ENCODE measurements around the gene SLC25A24. TPM values are rescaled to one million over a fixed set of nuclear protein-coding genes. Genes with fewer than 3 reads are reported as not detected.
A peak's percentile ranks its signal among the peaks of the same experiment; 100 is the strongest.
"Not testable (repeated sequence)": the region's sequence is repeated elsewhere in the genome, so short reads cannot be mapped to it uniquely, and the experiment has no call there.

SLC25A24 gene
- total RNA-seq, 1 donor: 20.0 TPM

- no peaks in the 10 kb centered on the region for H3K9me3 ChIP-seq (ENCODE audit: low read depth, low read length)
- no peaks in the 10 kb centered on the region for H3K4me1 ChIP-seq (ENCODE audit: insufficient read depth, low read length)
- peaks cover 5% of the 10 kb centered on the region for H3K27me3 ChIP-seq (ENCODE audit: insufficient read depth, low read length)
- no peak overlapping the region for H3K4me3 ChIP-seq (ENCODE audit: low read length)
These were observed 9.4 kb upstream of the SLC25A24 start for GRCh38 chr1:108209456-108210108.

GRCh38 chr1:108208724-108209446 is 8.7 kb upstream of the SLC25A24 start:
- H3K4me3 ChIP-seq (ENCODE audit: low read length): no peak overlapping the region
- H3K27me3 ChIP-seq (ENCODE audit: insufficient read depth, low read length): peaks cover 5% of the 10 kb centered on the region
- no peaks in the 10 kb centered on the region for H3K9me3 ChIP-seq (ENCODE audit: low read depth, low read length)
- no peaks in the 10 kb centered on the region for H3K4me1 ChIP-seq (ENCODE audit: insufficient read depth, low read length)

- H3K4me3 ChIP-seq (ENCODE audit: low read length); H3K9me3 ChIP-seq (ENCODE audit: low read depth, low read length); H3K27me3 ChIP-seq (ENCODE audit: insufficient read depth, low read length): not testable (repeated sequence)
- H3K4me1 ChIP-seq (ENCODE audit: insufficient read depth, low read length): peaks cover 18% of the 10 kb centered on the region
These were observed 3.4 kb upstream of the SLC25A24 start for GRCh38 chr1:108203582-108203981.

- no peak overlapping the region for H3K4me3 ChIP-seq (ENCODE audit: low read length)
- H3K27me3 ChIP-seq (ENCODE audit: insufficient read depth, low read length): no peaks in the 10 kb centered on the region
- H3K4me1 ChIP-seq (ENCODE audit: insufficient read depth, low read length): peaks cover 27% of the 10 kb centered on the region
- H3K9me3 ChIP-seq (ENCODE audit: low read depth, low read length): no peaks in the 10 kb centered on the region
These were observed 1.5 kb upstream of the SLC25A24 start for GRCh38 chr1:108201687-108202086.

- Histone ChIP-seq H3K4me3 (ENCODE audit: low read length) (peak overlapping the region; percentile 79), H3K4me1 (ENCODE audit: insufficient read depth, low read length) (peaks cover 27% of the 10 kb centered on the region), H3K9me3 (ENCODE audit: low read depth, low read length) (no peaks in the 10 kb centered on the region), H3K27me3 (ENCODE audit: insufficient read depth, low read length) (no peaks in the 10 kb centered on the region)
These were observed 526 bp upstream of the SLC25A24 start for GRCh38 chr1:108200687-108201051.

- peak overlapping the region; percentile 79 for H3K4me3 ChIP-seq (ENCODE audit: low read length)
- no peaks in the 10 kb centered on the region for H3K27me3 ChIP-seq (ENCODE audit: insufficient read depth, low read length)
- H3K9me3 ChIP-seq (ENCODE audit: low read depth, low read length): no peaks in the 10 kb centered on the region
- peaks cover 27% of the 10 kb centered on the region for H3K4me1 ChIP-seq (ENCODE audit: insufficient read depth, low read length)
These were observed 897 bp downstream of the SLC25A24 start for GRCh38 chr1:108199201-108199691.

GRCh38 chr1:108194051-108194450 is 6.1 kb downstream of the SLC25A24 start:
- Histone ChIP-seq H3K27me3 (ENCODE audit: insufficient read depth, low read length) (no peaks in the 10 kb centered on the region), H3K4me3 (ENCODE audit: low read length) (no peak overlapping the region), H3K9me3 (ENCODE audit: low read depth, low read length) (no peaks in the 10 kb centered on the region), H3K4me1 (ENCODE audit: insufficient read depth, low read length) (peaks cover 14% of the 10 kb centered on the region)

- Histone ChIP-seq H3K4me1 (ENCODE audit: insufficient read depth, low read length) (peaks cover 7% of the 10 kb centered on the region), H3K9me3 (ENCODE audit: low read depth, low read length) (no peaks in the 10 kb centered on the region), H3K27me3 (ENCODE audit: insufficient read depth, low read length) (no peaks in the 10 kb centered on the region), H3K4me3 (ENCODE audit: low read length) (no peak overlapping the region)
These were observed 6.8 kb downstream of the SLC25A24 start for GRCh38 chr1:108193333-108193732.

GRCh38 chr1:108192581-108192980 is 7.6 kb downstream of the SLC25A24 start:
- Histone ChIP-seq H3K9me3 (ENCODE audit: low read depth, low read length) (no peaks in the 10 kb centered on the region), H3K4me1 (ENCODE audit: insufficient read depth, low read length) (peaks cover 3% of the 10 kb centered on the region), H3K27me3 (ENCODE audit: insufficient read depth, low read length) (no peaks in the 10 kb centered on the region), H3K4me3 (ENCODE audit: low read length) (no peak overlapping the region)

GRCh38 chr1:108190686-108191416 is 9.3 kb downstream of the SLC25A24 start:
- Histone ChIP-seq H3K4me1 (ENCODE audit: insufficient read depth, low read length) (no peaks in the 10 kb centered on the region), H3K27me3 (ENCODE audit: insufficient read depth, low read length) (no peaks in the 10 kb centered on the region), H3K9me3 (ENCODE audit: low read depth, low read length) (no peaks in the 10 kb centered on the region), H3K4me3 (ENCODE audit: low read length) (no peak overlapping the region)

- no peaks in the 10 kb centered on the region for H3K27me3 ChIP-seq (ENCODE audit: insufficient read depth, low read length)
- no peaks in the 10 kb centered on the region for H3K4me1 ChIP-seq (ENCODE audit: insufficient read depth, low read length)
- H3K4me3 ChIP-seq (ENCODE audit: low read length): no peak overlapping the region
- H3K9me3 ChIP-seq (ENCODE audit: low read depth, low read length): no peaks in the 10 kb centered on the region
These were observed 10.0 kb downstream of the SLC25A24 start for GRCh38 chr1:108190001-108190634.

GRCh38 chr1:108188801-108189200 is 11.3 kb downstream of the SLC25A24 start:
- no peaks in the 10 kb centered on the region for H3K27me3 ChIP-seq (ENCODE audit: insufficient read depth, low read length)
- H3K4me1 ChIP-seq (ENCODE audit: insufficient read depth, low read length): no peaks in the 10 kb centered on the region
- H3K9me3 ChIP-seq (ENCODE audit: low read depth, low read length): no peaks in the 10 kb centered on the region
- no peak overlapping the region for H3K4me3 ChIP-seq (ENCODE audit: low read length)

- Histone ChIP-seq H3K4me3 (ENCODE audit: low read length) (no peak overlapping the region), H3K9me3 (ENCODE audit: low read depth, low read length) (no peaks in the 10 kb centered on the region), H3K27me3 (ENCODE audit: insufficient read depth, low read length) (no peaks in the 10 kb centered on the region), H3K4me1 (ENCODE audit: insufficient read depth, low read length) (peaks cover 9% of the 10 kb centered on the region)
These were observed 17.0 kb downstream of the SLC25A24 start for GRCh38 chr1:108182959-108183700.

- no peak overlapping the region for H3K4me3 ChIP-seq (ENCODE audit: low read length)
- peaks cover 9% of the 10 kb centered on the region for H3K9me3 ChIP-seq (ENCODE audit: low read depth, low read length)
- no peaks in the 10 kb centered on the region for H3K27me3 ChIP-seq (ENCODE audit: insufficient read depth, low read length)
- H3K4me1 ChIP-seq (ENCODE audit: insufficient read depth, low read length): peaks cover 9% of the 10 kb centered on the region
These were observed 21.1 kb downstream of the SLC25A24 start for GRCh38 chr1:108179018-108179417.

Data from mononuclear cell (primary cell).